Neural progenitor cell (in vitro differentiated cells): ENCODE data around the gene ITGA3. TPM values are rescaled to one million over a fixed set of nuclear protein-coding genes. Genes with fewer than 3 reads are reported as not detected.

Source experiments
- DNase-seq: peaks from one replicate; pipeline ENCODE4 v3.0.0-alpha.2; 2016; ENCODE audit warnings: low spot score
- H2AFZ ChIP-seq: fragments of 200-600 bp; sonication (generic); replicated peaks from 2 replicates; pipeline ENCODE4 v1.6.1; 2016; ENCODE audit warnings: antibody characterized with exemption
- H3F3A ChIP-seq: fragments of 200-600 bp; sonication (generic); 2 replicates; pipeline ENCODE4 v1.6.1; 2016; ENCODE audit warnings: antibody characterized with exemption, low read depth
- H3K27ac ChIP-seq: fragments of 200-600 bp; sonication (generic); 2 replicates; pipeline ENCODE4 v1.5.1; 2016; ENCODE audit warnings: mild to moderate bottlenecking
- H3K27me3 ChIP-seq: fragments of 200-600 bp; sonication (generic); 2 replicates; pipeline ENCODE4 v1.6.1; 2016; ENCODE audit warnings: mild to moderate bottlenecking, moderate library complexity
- H3K36me3 ChIP-seq: fragments of 200-600 bp; sonication (generic); 2 replicates; pipeline ENCODE4 v1.5.1; 2016
- H3K4me1 ChIP-seq: fragments of 200-600 bp; sonication (generic); 2 replicates; pipeline ENCODE4 v1.6.1; 2016; ENCODE audit warnings: mixed run types
- H3K4me2 ChIP-seq: fragments of 200-600 bp; sonication (generic); 2 replicates; pipeline ENCODE4 v1.6.1; 2016
- H3K4me3 ChIP-seq: fragments of 200-600 bp; sonication (generic); 2 replicates; pipeline ENCODE4 v1.5.1; 2016
- H3K79me2 ChIP-seq: fragments of 200-600 bp; sonication (generic); 2 replicates; pipeline ENCODE4 v1.6.1; 2016; ENCODE audit warnings: low read depth
- H3K9ac ChIP-seq: fragments of 200-600 bp; sonication (generic); 2 replicates; pipeline ENCODE4 v1.6.1; 2016
- H3K9me3 ChIP-seq: fragments of 200-600 bp; sonication (generic); 2 replicates; pipeline ENCODE4 v1.5.1; 2016; ENCODE audit warnings: low read depth
- H4K20me1 ChIP-seq: fragments of 200-600 bp; sonication (generic); 2 replicates; pipeline ENCODE4 v1.6.1; 2016; ENCODE audit warnings: low read depth
- H3K27ac Mint-ChIP-seq: 3 replicates; pipeline ENCODE4 v1.8.0; 2021; ENCODE audit warnings: mixed read lengths
- H3K27me3 Mint-ChIP-seq: 2 replicates; pipeline ENCODE4 v1.8.0; 2022; ENCODE audit warnings: low read depth, mild to moderate bottlenecking, inconsistent platforms, moderate library complexity, mixed read lengths; ENCODE audit not compliant: insufficient read depth
- H3K36me3 Mint-ChIP-seq: 3 replicates; pipeline ENCODE4 v1.8.0; 2021; ENCODE audit warnings: mixed read lengths
- H3K4me1 Mint-ChIP-seq: 3 replicates; pipeline ENCODE4 v1.8.0; 2021; ENCODE audit warnings: mixed read lengths
- H3K4me3 Mint-ChIP-seq: 3 replicates; pipeline ENCODE4 v1.8.0; 2021; ENCODE audit warnings: mild to moderate bottlenecking, moderate library complexity, mixed read lengths
- H3K9me3 Mint-ChIP-seq: 3 replicates; pipeline ENCODE4 v1.8.0; 2020; ENCODE audit warnings: mixed read lengths
- EZH2 ChIP-seq: fragments of 200-600 bp; sonication (generic); IDR thresholded peaks from 2 replicates; pipeline ENCODE4 v1.6.1; 2017; ENCODE audit warnings: antibody characterized with exemption, mild to moderate bottlenecking, moderate library complexity
- EZH2phosphoT487 ChIP-seq: fragments of 200-600 bp; sonication (generic); IDR thresholded peaks from 2 replicates; pipeline ENCODE4 v1.6.1; 2017; ENCODE audit warnings: antibody characterized with exemption
- total RNA-seq: library from RNA; depleted of rRNA; stranded (reverse); fragments of >200 nt; gene quantifications from 2 replicates; pipeline ENCODE4 v1.2.3, GENCODE V29; 2015; ENCODE audit warnings: low replicate concordance
- TF ChIP-seq, protein P1 (sequence below): fragments of 200-600 bp; sonication (generic); IDR thresholded peaks from 2 replicates; pipeline ENCODE4 v1.5.1; 2017; ENCODE audit warnings: antibody characterized with exemption, mild to moderate bottlenecking

Gene ITGA3
- total RNA-seq, 1 donor from 2014 or later, result 7.7 TPM

DNA sequence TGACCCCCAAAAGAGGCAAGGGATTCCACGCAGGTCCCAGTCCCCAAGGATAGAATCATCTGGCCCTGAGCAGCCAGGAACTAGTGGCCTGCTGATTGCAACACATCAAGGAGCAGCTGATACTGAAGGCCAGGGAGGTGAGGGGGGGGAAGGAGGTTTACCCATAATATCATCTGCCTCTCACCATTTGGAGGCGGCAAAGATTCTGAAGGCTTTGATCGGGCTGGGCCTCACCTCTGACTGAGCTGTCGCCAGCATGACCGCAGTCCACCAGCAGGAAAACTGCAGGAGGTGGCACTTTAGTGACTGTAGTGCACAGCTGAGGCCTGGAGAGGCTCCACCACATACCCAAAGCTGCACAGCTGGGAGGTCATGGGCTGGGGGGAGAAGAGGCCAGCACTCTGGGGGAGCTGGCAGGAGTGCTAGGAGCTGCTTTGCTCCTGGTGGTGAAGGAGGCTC is 20.5 kb upstream of the ITGA3 start:
- DNase-seq, result no peak
- Histone ChIP-seq H3K27me3 (no peaks in the 10 kb centered on the region), H3K79me2 (no peaks in the 10 kb centered on the region), H3K9ac (no peak overlapping the region), H3K9me3 (no peaks in the 10 kb centered on the region), H3K4me3 (no peak overlapping the region), H3K4me2 (no peak overlapping the region), H2AFZ (no peak overlapping the region), H3F3A (peaks cover 1% of the 10 kb centered on the region), H3K4me1 (peaks cover 15% of the 10 kb centered on the region), H3K27ac (no peak overlapping the region), H4K20me1 (no peaks in the 10 kb centered on the region), H3K36me3 (no peaks in the 10 kb centered on the region)
- peaks cover 5% of the 10 kb centered on the region for H3K27me3 Mint-ChIP-seq
- TF ChIP-seq, protein P1, sequence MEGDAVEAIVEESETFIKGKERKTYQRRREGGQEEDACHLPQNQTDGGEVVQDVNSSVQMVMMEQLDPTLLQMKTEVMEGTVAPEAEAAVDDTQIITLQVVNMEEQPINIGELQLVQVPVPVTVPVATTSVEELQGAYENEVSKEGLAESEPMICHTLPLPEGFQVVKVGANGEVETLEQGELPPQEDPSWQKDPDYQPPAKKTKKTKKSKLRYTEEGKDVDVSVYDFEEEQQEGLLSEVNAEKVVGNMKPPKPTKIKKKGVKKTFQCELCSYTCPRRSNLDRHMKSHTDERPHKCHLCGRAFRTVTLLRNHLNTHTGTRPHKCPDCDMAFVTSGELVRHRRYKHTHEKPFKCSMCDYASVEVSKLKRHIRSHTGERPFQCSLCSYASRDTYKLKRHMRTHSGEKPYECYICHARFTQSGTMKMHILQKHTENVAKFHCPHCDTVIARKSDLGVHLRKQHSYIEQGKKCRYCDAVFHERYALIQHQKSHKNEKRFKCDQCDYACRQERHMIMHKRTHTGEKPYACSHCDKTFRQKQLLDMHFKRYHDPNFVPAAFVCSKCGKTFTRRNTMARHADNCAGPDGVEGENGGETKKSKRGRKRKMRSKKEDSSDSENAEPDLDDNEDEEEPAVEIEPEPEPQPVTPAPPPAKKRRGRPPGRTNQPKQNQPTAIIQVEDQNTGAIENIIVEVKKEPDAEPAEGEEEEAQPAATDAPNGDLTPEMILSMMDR, result no peak
- TF ChIP-seq EZH2phosphoT487 (no peak), EZH2 (no peak)
- no peaks in the 10 kb centered on the region for H3K9me3 Mint-ChIP-seq
- H3K36me3 Mint-ChIP-seq, result no peaks in the 10 kb centered on the region
- peaks cover 10% of the 10 kb centered on the region for H3K4me1 Mint-ChIP-seq
- no peak overlapping the region for H3K27ac Mint-ChIP-seq
- H3K4me3 Mint-ChIP-seq, result no peak overlapping the region

DNA sequence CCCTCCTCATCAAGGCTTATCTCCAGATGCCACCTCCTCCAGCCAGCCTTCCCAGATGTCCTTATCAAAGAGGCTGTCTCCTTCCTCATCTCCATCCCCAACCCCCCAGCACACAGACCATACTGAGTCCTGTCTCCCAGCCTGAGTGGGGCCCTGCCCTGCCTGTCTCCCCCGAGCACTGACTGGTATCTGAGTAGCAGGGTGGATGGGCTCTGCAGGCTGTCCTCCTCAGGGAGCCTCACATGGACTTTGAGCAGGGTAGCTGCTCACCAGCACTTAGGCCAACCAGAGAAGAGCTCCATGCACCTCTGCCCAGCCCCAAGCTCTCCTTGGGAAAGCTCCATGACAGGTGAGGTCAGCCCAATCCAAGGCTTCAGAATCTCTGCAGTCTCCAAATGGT is 20.0 kb upstream of the ITGA3 start:
- Histone ChIP-seq H4K20me1 (no peaks in the 10 kb centered on the region), H3K4me2 (no peak overlapping the region), H3K79me2 (no peaks in the 10 kb centered on the region), H3K9me3 (no peaks in the 10 kb centered on the region), H3K27ac (no peak overlapping the region), H3F3A (no peaks in the 10 kb centered on the region), H3K4me1 (peaks cover 15% of the 10 kb centered on the region), H3K27me3 (no peaks in the 10 kb centered on the region), H3K4me3 (no peak overlapping the region), H3K9ac (no peak overlapping the region), H3K36me3 (no peaks in the 10 kb centered on the region), H2AFZ (peak overlapping the region; percentile 9)
- Mint-ChIP-seq H3K27ac (no peak overlapping the region), H3K4me3 (no peak overlapping the region), H3K4me1 (peaks cover 10% of the 10 kb centered on the region), H3K27me3 (peaks cover 5% of the 10 kb centered on the region), H3K9me3 (no peaks in the 10 kb centered on the region), H3K36me3 (no peaks in the 10 kb centered on the region)
- DNase-seq, result no peak
- TF ChIP-seq EZH2 (no peak), EZH2phosphoT487 (no peak)
- TF ChIP-seq, protein P1, result no peak

DNA sequence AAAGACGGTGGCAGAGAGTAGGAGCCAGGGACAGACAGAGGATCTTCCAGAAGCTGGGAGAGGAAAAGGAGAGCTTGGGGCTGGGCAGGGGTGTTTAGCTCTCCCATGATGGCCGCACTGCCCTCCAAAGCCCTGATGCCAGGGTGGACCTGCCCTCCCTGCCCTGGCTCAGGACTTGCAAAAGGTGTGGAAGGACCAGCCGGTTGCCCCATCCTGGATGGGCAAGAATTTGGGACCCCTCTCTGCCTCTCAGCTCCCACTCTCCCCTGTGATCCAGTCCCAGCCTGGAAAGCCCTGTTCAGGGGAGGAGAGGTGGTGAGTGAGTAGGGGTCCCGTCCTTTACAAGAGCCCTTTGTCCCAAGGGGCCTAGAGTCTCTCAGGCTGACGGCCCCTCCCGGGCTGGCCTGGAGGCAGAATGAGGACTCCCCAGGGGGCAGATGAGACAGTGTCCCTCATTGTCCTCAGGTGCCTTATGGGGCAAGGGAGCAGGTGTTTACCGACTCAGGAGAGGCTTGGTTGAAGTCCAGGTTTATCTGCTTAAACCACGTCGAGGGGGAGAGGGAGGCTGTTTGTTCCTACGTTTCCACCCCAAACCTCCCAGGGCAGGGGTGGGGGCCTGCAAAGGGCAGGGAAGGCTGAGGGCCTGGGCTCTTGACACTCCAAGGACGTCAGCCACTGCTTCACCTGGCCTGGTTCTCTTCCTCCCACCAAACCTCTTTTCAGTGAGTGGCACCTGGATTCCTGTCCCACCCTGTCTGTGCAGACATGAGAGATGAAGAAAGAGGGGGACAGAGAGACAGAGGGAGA is 19.3 kb upstream of the ITGA3 start:
- peaks cover 15% of the 10 kb centered on the region for H3K4me1 ChIP-seq
- H3K9ac ChIP-seq, result no peak overlapping the region
- TF ChIP-seq, protein P1, result no peak
- no peak for TF ChIP-seq EZH2
- H2AFZ ChIP-seq, result peak overlapping the region; percentile 9
- H3K4me2 ChIP-seq, result peak overlapping the region; percentile 35
- no peaks in the 10 kb centered on the region for H3K9me3 ChIP-seq
- H3F3A ChIP-seq, result no peaks in the 10 kb centered on the region
- H3K36me3 ChIP-seq, result no peaks in the 10 kb centered on the region
- Mint-ChIP-seq H3K27ac (peak overlapping the region; percentile 70), H3K4me3 (no peak overlapping the region), H3K27me3 (peaks cover 5% of the 10 kb centered on the region), H3K9me3 (no peaks in the 10 kb centered on the region), H3K36me3 (no peaks in the 10 kb centered on the region), H3K4me1 (peaks cover 10% of the 10 kb centered on the region)
- no peak overlapping the region for H3K4me3 ChIP-seq
- H3K27ac ChIP-seq, result no peak overlapping the region
- H3K79me2 ChIP-seq, result no peaks in the 10 kb centered on the region
- no peaks in the 10 kb centered on the region for H4K20me1 ChIP-seq
- no peaks in the 10 kb centered on the region for H3K27me3 ChIP-seq
- no peak for DNase-seq
